GM12878 (cell line): Measurements from ENCODE around the gene SLC1A6. TPM values are rescaled to one million over a fixed set of nuclear protein-coding genes. Genes with fewer than 3 reads are reported as not detected.
A peak's percentile ranks its signal among the peaks of the same experiment; 100 is the strongest.

ENCODE experiments used
- ATAC-seq: fragments of 200-7000 bp; cut with Tn5 transposase; 3 replicates; pipeline ENCODE4 v1.9.1; 2020; ENCODE audit warnings: mild to moderate bottlenecking, moderate library complexity
- Bru-seq: library from RNA; stranded (reverse); fragments of 400-500 nt; gene quantifications from one replicate; lab custom pipeline; 2021; lab: Mats Ljungman, UMichigan
- BruChase-seq, 2 experiments: library from RNA; stranded (reverse); fragments of 400-500 nt; gene quantifications; one replicate each; lab custom pipeline; 2021; lab: Mats Ljungman, UMichigan
- BruUV-seq: library from RNA; stranded (reverse); fragments of 400-500 nt; replicated peaks from 2 replicates; lab custom pipeline; 2021; lab: Mats Ljungman, UMichigan
- CTCF ChIA-PET: fragments of 300-600 bp; sonication (Branson Sonifier 250); formaldehyde crosslinking; extraction: SDS; loops from one replicate; lab custom pipeline; 2021; ENCODE audit warnings: inconsistent platforms; lab: Yijun Ruan, JAX
- POLR2A ChIA-PET: fragments of 350-600 bp; formaldehyde crosslinking; extraction: SDS; loops from one replicate; lab custom pipeline; 2021; ENCODE audit warnings: inconsistent platforms; lab: Charles Lee
- RAD21 ChIA-PET: fragments of 300-600 bp; sonication (Branson Sonifier 250); formaldehyde crosslinking; loops from one replicate; lab custom pipeline; 2023; ENCODE audit warnings: antibody characterized with exemption; ENCODE audit not compliant: unreplicated experiment; lab: Charles Lee
- SMC1A ChIA-PET: fragments of 300-600 bp; sonication (Branson Sonifier 250); formaldehyde crosslinking; loops from one replicate; lab custom pipeline; 2023; ENCODE audit not compliant: unreplicated experiment, uncharacterized antibody; lab: Charles Lee
- DNase-seq: peaks from one replicate; pipeline ENCODE4 v3.0.0-alpha.2; 2011; ENCODE audit warnings: low read depth, low spot score
- FAIRE-seq: peaks from 3 replicates; lab custom pipeline; 2011; peaks lifted over from hg19 to GRCh38; lab: Jason Lieb, UNC
- H2AFZ ChIP-seq: 2 replicates; pipeline ENCODE4 v1.6.0; 2011; ENCODE audit warnings: low read depth, low read length, control low read depth; ENCODE audit not compliant: control insufficient read depth
- H3K27ac ChIP-seq: 2 replicates; pipeline ENCODE4 v1.5.1; 2011; ENCODE audit warnings: control low read depth; ENCODE audit not compliant: control insufficient read depth, insufficient read depth
- H3K27me3 ChIP-seq, 2 experiments: replicated peaks in 1 of 2; 2 replicates each; pipeline versions ENCODE4 v1.6.0 to v1.6.1; 2011; ENCODE audit warnings: low read length in 1 of 2; ENCODE audit not compliant: control insufficient read depth in 2 of 2, insufficient read depth in 2 of 2
- H3K36me3 ChIP-seq, 2 experiments: 2 replicates each; pipeline ENCODE4 v1.5.1; 2011; ENCODE audit warnings: low read length in 1 of 2; ENCODE audit not compliant: control insufficient read depth in 2 of 2, insufficient read depth in 2 of 2
- H3K4me1 ChIP-seq: 2 replicates; pipeline ENCODE4 v1.6.1; 2011; ENCODE audit warnings: mild to moderate bottlenecking, low read length, moderate library complexity, mixed read lengths; ENCODE audit not compliant: control insufficient read depth, insufficient read depth
- H3K4me2 ChIP-seq: 2 replicates; pipeline ENCODE4 v1.6.0; 2011; ENCODE audit warnings: control low read depth; ENCODE audit not compliant: control insufficient read depth, insufficient read depth
- H3K4me3 ChIP-seq: fragments of 200-600 bp; sonication (generic); 2 replicates; pipeline ENCODE4 v1.5.1; 2016
- H3K79me2 ChIP-seq: 2 replicates; pipeline ENCODE4 v1.6.0; 2011; ENCODE audit warnings: low read length; ENCODE audit not compliant: control insufficient read depth, insufficient read depth
- H3K9ac ChIP-seq: 2 replicates; pipeline ENCODE4 v1.8.0; 2011; ENCODE audit warnings: low read length, control low read depth, mixed read lengths; ENCODE audit not compliant: control insufficient read depth, insufficient read depth
- H3K9me3 ChIP-seq: replicated peaks from 3 replicates; pipeline ENCODE4 v1.5.1; 2011; ENCODE audit warnings: mild to moderate bottlenecking, low read length; ENCODE audit not compliant: control insufficient read depth, insufficient read depth
- H4K20me1 ChIP-seq: 2 replicates; pipeline ENCODE4 v1.6.0; 2011; ENCODE audit not compliant: control insufficient read depth, insufficient read depth
- BCL11A ChIP-seq: IDR thresholded peaks from 2 replicates; pipeline ENCODE4 v1.6.1; 2011; ENCODE audit warnings: low read depth, low read length
- BHLHE40 ChIP-seq, 2 experiments: fragments of 450-650 bp in 1 of 2; IDR thresholded peaks; 2 replicates each; pipeline ENCODE4 v1.6.1; 2011 to 2017; ENCODE audit warnings: low read depth in 2 of 2, borderline replicate concordance in 1 of 2, improper control_type of control experiment in 1 of 2, low read length in 1 of 2, mild to moderate bottlenecking in 1 of 2
- NBN ChIP-seq: fragments of 450-650 bp; IDR thresholded peaks from 2 replicates; pipeline ENCODE4 v1.6.1; 2016
- NFYA ChIP-seq: IDR thresholded peaks from 2 replicates; pipeline ENCODE4 v1.6.1; 2011; ENCODE audit warnings: low read depth, mild to moderate bottlenecking, low read length, improper control_type of control experiment, borderline replicate concordance
- NRF1 ChIP-seq: conservative IDR thresholded peaks from 2 replicates; pipeline ENCODE4 v1.6.1; 2011; ENCODE audit warnings: mild to moderate bottlenecking, low read depth, low read length, improper control_type of control experiment
- POLR2AphosphoS5 ChIP-seq: IDR thresholded peaks from 2 replicates; pipeline ENCODE4 v1.6.1; 2011; ENCODE audit warnings: mild to moderate bottlenecking, low read length, inconsistent platforms
- RCOR1 ChIP-seq: conservative IDR thresholded peaks from 2 replicates; pipeline ENCODE4 v1.6.1; 2012; ENCODE audit warnings: low read depth, low read length, improper control_type of control experiment
- SMARCA5 ChIP-seq: fragments of 450-650 bp; IDR thresholded peaks from 2 replicates; pipeline ENCODE4 v1.6.1; 2017; ENCODE audit warnings: mild to moderate bottlenecking
- SREBF2 ChIP-seq: IDR thresholded peaks from 2 replicates; pipeline ENCODE4 v1.6.1; 2012; ENCODE audit warnings: mild to moderate bottlenecking, low read length
- ZBTB40 ChIP-seq: fragments of 450-650 bp; IDR thresholded peaks from 2 replicates; pipeline ENCODE4 v1.6.1; 2016; ENCODE audit warnings: mild to moderate bottlenecking, moderate library complexity, borderline replicate concordance
- WGBS: methylation state at CpG from one replicate; pipeline ENCODE4 v1.1.6; 2016; ENCODE audit warnings: low lambda C conversion rate; ENCODE audit not compliant: insufficient replicate concordance, insufficient coverage; ENCODE audit errors: missing lambda C conversion rate; 5-methylcytosine and 5-hydroxymethylcytosine counted together
- in situ Hi-C: fragments of 300-500 bp; cut with MboI; formaldehyde crosslinking; loops from 9 replicates; pipeline ENCODE4 v1.14.3; 2018; ENCODE audit warnings: mixed read lengths
- intact Hi-C: fragments of 100-400 bp; cut with micrococcal nuclease; formaldehyde crosslinking; loops from one replicate; pipeline ENCODE4 v1.14.2; 2022; ENCODE audit not compliant: unreplicated experiment
- long read RNA-seq, 2 experiments: library from polyadenylated mRNA; unstranded; transcript quantifications; one replicate each; pipeline ENCODE4 v2.0.0, GENCODE V29; 2019 to 2020
- polyA minus RNA-seq, 3 experiments: library from RNA; depleted of rRNA, polyadenylated mRNA; stranded (reverse); fragments of >200 nt; gene quantifications; 2 replicates each; pipeline ENCODE4 v1.2.3, GENCODE V29; 2011
- polyA plus RNA-seq, 11 experiments: library from polyadenylated mRNA; depleted of rRNA in 4 of 11; unstranded in 6 of 11; stranded (reverse) in 5 of 11; fragments of >200 nt; fragmentation: Nextera tagmentation in 4 of 11; fragmentation: Illumina TruSeq in 1 of 11; extraction: Ambion mirVana in 4 of 11; extraction: Trizol in 1 of 11; gene quantifications; 1 replicate in 1 of 11; 2 replicates in 10 of 11; pipeline versions ENCODE4 v1.2.1 to v1.2.3, GENCODE V29; 2011 to 2016; ENCODE audit warnings: inconsistent platforms in 2 of 11, missing spikeins in 2 of 11, low read depth in 1 of 11
- total RNA-seq, 4 experiments: library from RNA; depleted of rRNA in 3 of 4; stranded (reverse); fragments of >200 nt in 3 of 4; fragmentation: Illumina TruSeq in 1 of 4; extraction: Trizol in 1 of 4; gene quantifications; 2 replicates each; pipeline versions ENCODE4 v1.2.1 to v1.2.3, GENCODE V29; 2013 to 2021

The SLC1A6 gene
- total RNA-seq (2013; cell fraction: nucleolus; rRNA removed) = not detected in 2 replicates
- total RNA-seq (2014; rRNA removed) (not detected in 2 replicates), total RNA-seq (2014; rRNA removed; fragmentation: Illumina TruSeq; extraction: Trizol) (not detected in 2 replicates), total RNA-seq (2021) (not detected in 2 replicates), polyA plus RNA-seq (2011; rRNA removed) (not detected in 2 replicates), polyA plus RNA-seq (2014; fragmentation: Illumina TruSeq; extraction: Trizol) (not detected in 2 replicates), polyA plus RNA-seq (2014; fragmentation: Nextera tagmentation; extraction: Ambion mirVana) (not detected), polyA plus RNA-seq (2014; rRNA removed) (0.06 TPM in 1 of 2 replicates, not detected in the other), polyA plus RNA-seq (2016; fragmentation: Nextera tagmentation; extraction: Ambion mirVana) (not detected), polyA minus RNA-seq (2011; rRNA and poly(A)+ RNA removed) (not detected in 2 replicates), Bru-seq, nascent RNA (not detected), BruChase-seq, experiment 1, labeled RNA remaining after a 6-hour chase (not detected), BruChase-seq, experiment 2, labeled RNA remaining after a 2-hour chase (percentile 1 among the genes with signal in this experiment)
- not detected for polyA plus RNA-seq (2011; ENCODE audit: low read depth)
- not detected in 2 replicates for polyA plus RNA-seq (2011; cell fraction: cytosol; rRNA removed)
- polyA plus RNA-seq (2011; cell fraction: nucleus; rRNA removed) = not detected in 2 replicates
- not detected in 2 replicates for polyA plus RNA-seq (2012)
- polyA minus RNA-seq (2011; cell fraction: cytosol; rRNA and poly(A)+ RNA removed) = not detected in 2 replicates
- not detected in 2 replicates for polyA minus RNA-seq (2011; cell fraction: nucleus; rRNA and poly(A)+ RNA removed)
- long read RNA-seq, experiment 1 = 0 reads
- long read RNA-seq, experiment 2 = 0 reads

DNA sequence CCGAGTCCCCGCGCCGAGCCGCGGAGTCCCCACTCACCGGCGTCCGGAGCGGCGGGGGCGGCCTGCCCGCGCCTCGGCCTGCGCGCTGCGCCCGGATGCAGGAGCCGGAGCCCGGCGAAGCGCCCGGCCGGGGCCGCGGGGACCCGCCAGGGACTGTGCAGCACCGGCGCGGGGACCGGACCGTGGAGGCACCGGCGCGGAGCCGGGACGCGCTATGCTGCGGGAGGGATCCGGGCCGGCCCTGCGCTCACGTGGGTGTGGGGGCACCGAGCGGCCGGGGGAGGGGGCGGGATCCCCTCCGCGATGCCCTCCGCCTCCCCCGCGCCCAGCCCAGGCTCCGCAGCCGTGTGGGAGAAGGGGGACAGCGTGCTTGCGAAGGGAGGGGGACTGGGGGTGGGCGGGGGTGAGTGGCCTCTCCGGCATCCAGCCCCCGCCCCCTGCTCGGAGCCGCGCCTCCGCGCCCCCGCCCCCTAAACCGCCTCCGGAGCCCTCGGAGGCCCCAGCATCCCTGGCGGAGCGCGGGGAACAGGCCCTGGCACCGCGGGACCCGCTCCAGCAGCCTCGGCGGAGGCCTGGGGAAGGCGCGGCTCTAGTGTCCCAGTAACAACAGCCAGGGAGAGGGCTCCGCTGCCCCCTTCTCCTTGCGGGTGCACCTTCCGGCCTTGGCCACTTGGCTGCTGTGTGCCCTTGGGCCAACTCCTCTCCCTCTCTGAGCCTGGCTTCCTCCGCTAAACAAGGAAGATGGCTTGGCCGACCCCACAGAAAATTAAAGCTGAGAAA, at the start of gene SLC1A6:
SLC1A6 (minus strand) TSS at position 389 of the 780 bp plus-strand sequence. CDS start 6,954 bp downstream, outside the sequence.
- in situ Hi-C loops (no loop called here), intact Hi-C loops (no loop called here)
- no peak for TF ChIP-seq POLR2AphosphoS5
- no peak for TF ChIP-seq BHLHE40 (IDR thresholded peaks at IDR 0.05; ENCODE audit: borderline replicate concordance in 1 of 2, low read depth in 2 of 2, low read length in 1 of 2)
- no peak for TF ChIP-seq ZBTB40
- TF ChIP-seq SMARCA5 = no peak
- TF ChIP-seq NBN = no peak
- TF ChIP-seq BCL11A = no peak
- no peak for TF ChIP-seq NFYA
- TF ChIP-seq RCOR1 = no peak
- no peak for TF ChIP-seq NRF1
- TF ChIP-seq SREBF2 = no peak
- Histone ChIP-seq H3K9ac (no peak within 1 kb of the TSS), H3K4me1 (no peaks in the 10 kb centered on the region), H3K9me3 (no peaks in the 10 kb centered on the region; the same call in 2 of the 3 replicates), H3K27me3 (peaks cover 1 to 7% of the 10 kb centered on the region in 2 experiments), H3K79me2 (no peaks in the 10 kb centered on the region), H3K4me3 (no peak within 1 kb of the TSS), H2AFZ (no peak within 1 kb of the TSS), H3K4me2 (no peak within 1 kb of the TSS), H4K20me1 (no peaks in the 10 kb centered on the region), H3K36me3 (no peaks in the 10 kb centered on the region), H3K27ac (no peak within 1 kb of the TSS)
- ChIA-PET POLR2A (no interaction called here), CTCF (no interaction called here), SMC1A (no interaction called here), RAD21 (no interaction called here)
- WGBS = 11% methylated on average over 32 of the region's 84 CpGs
- DNase-seq (no peak), ATAC-seq (no peak), FAIRE-seq (no peak)
- no TSS peak for BruUV-seq
